NCI-H446 treated with DMSO at 0.1 percent for 48 hours (cell line): ENCODE data around the gene DPP4.

ENCODE experiments used
- DNase-seq: peaks from one replicate; lab custom pipeline; 2025; lab: John Stamatoyannopoulos, UW

Gene DPP4

DNA sequence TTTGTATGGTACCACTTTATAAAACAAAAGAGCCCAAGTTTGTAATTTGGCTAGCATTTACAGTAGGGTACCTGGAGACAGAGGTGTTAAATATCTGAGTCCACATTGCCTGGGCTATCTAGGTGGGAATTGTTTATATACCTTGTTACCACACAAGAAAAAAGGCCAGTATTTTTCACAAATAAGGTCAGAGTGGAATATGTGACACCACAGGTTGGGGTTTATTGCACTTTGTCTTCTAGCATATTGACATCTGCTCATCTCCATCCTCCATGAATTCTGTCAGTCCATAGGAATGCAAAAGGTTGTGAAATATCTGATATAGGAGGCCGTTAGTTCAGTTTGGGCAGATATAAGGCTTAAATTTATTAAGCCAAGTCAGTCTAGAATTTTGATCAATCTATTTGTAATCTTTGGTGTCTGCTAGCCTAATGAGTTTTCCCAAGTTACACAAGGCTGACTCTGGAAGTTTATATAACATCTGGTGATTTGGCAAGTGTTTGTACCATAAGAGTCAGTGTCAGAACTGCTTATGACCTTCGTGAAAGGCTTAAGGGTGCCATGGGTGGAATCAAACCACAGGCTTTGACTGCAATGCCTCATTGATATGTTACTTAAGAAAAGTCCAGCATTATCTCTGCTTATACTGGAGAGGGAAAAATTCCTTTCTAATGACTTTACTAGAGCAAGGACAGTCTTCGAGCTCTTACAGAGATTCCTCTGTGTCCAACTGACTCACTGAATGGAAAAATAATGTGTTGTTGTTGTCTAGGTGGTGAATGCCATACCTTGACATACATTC is 11.3 kb upstream of the DPP4 start:
- no peak for DNase-seq

DNA sequence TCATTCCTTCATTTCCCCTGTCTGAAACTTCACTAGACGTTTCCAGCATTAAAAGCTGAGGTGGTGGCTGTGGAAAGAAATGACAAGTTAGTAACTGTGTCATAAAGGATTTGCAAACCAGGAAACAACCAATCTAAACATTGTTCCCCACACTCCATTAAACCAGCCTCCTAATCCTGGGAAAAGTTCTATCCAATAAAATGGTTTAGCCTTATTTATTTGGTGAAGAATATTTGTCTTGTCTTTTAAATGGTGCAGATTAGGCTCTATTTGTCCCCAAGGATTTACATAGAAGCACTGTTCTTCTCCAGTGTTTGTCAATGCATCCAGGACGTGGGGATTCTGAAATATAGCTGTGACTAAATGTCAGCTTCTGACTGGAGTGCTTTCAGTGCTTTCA is 10.5 kb upstream of the DPP4 start:
- DNase-seq: no peak

DNA sequence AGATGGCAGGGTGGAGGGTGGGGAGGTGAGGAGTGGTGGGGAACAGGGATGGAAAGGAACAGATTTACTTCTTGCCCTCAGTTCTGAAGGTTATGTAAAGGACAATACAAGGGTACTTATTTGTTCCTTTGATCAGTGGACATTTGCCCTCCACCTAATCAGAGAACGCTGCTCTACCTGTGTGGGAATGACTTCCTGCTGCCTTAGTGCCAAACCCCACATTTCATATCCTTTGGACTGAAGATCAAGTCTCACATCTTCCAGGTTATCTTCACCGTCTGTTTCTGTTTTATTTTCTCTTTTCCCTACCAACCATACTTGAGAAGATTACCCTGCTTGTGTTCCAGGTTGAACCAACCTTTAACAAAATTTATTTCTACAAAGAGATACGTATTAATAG is 8.7 kb upstream of the DPP4 start:
- no peak for DNase-seq

DNA sequence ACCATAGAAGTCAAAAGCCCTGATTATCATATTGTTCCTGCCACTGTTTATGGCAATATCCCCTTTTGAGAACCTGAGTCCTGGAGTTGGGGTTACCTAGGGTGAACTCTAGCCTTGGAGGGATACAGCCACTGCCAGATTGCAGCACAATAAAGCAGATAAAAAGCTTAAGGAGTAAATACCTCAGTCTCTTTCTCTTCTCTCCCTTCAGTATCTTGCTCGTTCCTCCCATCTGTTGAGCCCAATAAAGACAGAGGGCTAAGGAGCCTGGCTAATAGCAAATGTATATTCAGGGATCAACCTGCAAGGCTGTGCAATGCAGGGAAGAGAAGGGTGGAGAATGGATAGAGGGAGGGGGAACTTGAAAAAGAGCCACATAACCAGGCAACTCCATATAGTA is 8.0 kb upstream of the DPP4 start:
- DNase-seq: no peak

DNA sequence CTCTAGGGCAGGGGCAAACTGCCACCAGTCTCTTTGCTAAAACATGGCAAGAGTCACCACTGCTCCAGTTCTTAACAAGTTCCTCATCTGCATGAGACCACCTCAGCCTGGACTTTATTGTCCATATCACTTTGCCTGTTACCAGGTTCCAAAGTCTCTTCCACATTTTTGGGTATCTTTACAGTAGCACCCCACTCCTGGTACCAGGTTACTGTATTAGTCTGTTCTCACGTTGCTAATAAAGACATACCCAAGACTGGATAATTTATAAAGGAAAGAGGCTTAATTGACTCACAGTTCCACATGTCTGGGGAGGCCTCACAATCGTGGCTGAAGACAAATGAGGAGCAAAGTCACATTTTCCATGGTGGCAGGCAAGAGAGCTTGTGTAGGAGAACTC is 5.5 kb upstream of the DPP4 start:
- no peak for DNase-seq

DNA sequence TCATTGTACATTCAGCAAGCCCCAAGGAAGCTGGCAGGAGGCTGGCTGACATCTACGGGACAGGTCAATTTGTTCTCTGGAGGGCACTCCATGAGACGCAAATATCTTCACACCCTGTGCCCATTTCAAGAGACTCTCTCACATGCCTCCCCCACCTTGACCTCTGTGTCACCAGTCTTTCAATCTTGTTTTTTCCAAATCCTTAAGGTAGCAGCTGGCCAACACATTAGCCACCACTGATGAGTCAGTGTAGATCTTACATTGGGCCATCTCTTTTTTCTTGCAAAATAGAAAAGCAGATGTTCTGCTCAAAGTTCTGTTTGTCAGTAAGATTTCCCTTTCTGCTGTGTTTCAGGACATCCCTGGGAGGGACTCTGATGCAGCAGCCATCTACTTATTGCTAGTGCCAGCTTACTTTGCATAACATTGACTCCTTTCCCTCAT is 1.7 kb upstream of the DPP4 start:
- DNase-seq: no peak

DNA sequence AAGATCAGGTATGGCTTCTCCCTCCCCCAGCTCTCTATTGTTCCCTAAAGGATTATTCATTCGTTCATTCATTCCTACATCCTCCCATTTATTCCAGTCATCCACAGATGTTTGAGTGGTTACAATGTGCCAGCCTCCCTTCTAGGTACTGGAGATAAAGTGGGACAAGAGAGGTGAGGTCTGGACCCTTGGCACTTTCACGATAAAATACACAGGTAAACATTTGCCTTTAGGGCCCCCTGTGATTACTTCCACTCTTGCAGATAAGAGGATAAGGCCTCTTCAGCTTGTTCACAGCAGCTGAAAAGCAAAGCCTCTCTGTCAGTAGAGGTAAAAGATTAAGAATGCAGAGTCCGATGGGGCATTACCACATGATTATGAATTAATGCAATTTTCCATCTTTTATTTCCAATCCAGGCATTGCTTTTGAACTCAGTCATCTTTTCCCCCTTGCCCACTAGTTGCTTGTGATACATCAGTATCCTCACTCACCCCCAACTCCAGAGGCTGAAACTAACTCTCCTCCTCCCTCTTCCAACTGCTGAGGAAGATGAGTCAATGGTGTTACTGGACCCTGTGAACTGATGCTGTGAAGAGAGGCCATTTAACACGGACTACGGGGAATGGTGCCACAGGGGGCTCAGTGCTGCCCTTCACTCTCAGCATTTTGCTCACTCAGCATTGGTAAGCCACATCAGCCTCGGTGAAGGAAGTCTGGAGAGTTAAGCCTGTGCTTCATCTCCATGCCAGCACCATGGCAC is 1.1 kb upstream of the DPP4 start:
- DNase-seq: no peak

DNA sequence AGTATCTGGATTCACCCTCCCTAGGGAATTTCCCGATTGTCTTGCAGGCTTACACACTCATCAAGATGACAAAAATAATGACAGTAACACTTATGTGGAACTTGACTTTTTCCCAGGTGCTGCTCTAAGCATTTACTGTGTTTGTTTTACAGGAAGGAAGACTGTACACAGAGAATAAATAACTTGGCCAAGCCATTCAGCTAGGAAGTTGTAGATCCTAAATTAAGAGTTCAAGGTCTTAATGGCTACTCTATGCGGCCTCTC is 549 bp upstream of the DPP4 start:
- DNase-seq: no peak

DNA sequence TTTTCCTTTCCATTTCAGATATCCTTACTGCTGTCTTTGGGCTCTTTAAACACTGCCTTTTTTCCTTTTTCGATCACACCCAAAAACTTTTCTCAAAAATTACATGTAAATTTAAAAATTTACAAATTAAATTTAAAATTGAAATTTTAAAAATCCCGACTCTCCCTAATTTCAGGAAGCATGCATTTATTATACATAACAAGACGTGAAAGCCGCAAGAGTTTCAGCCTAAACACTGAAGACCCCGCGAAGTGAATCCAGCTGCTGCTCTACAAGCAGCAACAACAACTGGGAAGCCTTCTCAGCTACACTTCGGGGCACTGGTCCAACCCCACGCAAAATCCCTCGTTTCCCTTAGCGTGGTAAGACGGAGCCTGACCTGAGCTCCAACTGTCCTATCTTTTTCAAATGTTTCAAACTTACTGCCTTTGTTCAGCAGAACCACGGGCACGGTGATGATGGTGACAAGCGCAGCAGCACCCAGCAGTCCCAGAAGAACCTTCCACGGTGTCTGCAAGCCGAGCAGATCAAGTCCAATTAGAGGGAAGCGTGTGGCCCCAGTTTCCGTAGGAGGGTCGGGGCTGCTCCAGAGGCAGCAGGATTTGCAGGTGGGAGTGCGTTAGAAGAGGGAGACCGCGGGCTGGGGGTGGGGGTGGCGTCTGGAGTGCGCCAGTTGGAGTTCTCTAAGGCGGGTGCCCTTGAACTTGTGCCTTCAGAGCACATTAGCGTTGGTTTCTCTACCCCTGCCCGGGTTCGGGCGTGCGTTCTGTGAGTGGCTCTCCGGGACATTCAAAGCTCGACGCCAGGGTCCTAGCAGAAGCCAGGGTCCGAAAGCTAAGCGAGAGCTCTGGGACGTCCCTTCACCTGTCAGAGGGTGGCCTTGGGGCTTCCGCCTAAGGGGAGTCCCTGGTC is 783 bp downstream of the DPP4 start:
- no peak for DNase-seq

DNA sequence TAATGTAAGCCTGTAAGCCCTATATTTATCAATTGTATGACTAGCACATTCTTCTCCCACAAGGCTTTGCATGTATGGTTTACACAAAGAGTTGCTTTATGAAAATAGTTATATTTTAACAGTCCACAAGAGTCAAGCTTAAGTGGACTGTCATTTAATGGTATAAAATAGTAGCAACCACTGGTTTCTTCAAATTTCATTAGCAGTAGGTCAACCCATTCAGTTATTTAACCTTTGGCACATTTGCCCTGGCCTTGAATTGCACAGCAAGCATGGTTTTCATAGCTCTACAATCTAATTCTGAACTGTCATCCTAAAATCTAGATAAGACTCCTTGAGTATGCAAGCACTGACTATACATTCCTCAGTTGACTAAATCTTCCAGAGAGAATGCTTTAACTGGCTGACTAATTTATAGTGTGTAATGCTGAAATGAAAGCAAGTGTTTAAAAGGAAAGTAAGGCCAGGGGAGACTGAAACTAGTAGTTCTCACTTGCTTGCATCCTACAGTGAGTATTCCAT is 1.8 kb downstream of the DPP4 start:
- no peak for DNase-seq

DNA sequence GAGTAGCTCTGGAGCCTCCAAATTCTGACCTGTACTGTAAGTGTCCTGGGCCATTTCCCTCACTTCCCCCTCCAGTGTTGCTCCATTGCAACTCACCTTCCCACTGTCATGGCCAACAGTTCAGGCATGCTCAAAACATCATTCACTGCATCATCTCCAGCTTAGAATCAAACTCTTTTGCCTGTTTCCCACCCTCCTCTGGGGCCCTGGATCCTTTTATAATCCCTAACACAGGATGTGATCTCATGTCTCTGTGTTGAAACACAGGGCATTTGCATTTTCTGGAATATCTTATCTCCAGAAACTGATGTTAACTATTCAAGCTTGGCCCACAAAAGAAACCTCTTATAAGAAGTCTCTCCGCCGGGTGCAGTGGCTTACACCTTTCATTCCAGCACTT is 3.0 kb downstream of the DPP4 start:
- no peak for DNase-seq

DNA sequence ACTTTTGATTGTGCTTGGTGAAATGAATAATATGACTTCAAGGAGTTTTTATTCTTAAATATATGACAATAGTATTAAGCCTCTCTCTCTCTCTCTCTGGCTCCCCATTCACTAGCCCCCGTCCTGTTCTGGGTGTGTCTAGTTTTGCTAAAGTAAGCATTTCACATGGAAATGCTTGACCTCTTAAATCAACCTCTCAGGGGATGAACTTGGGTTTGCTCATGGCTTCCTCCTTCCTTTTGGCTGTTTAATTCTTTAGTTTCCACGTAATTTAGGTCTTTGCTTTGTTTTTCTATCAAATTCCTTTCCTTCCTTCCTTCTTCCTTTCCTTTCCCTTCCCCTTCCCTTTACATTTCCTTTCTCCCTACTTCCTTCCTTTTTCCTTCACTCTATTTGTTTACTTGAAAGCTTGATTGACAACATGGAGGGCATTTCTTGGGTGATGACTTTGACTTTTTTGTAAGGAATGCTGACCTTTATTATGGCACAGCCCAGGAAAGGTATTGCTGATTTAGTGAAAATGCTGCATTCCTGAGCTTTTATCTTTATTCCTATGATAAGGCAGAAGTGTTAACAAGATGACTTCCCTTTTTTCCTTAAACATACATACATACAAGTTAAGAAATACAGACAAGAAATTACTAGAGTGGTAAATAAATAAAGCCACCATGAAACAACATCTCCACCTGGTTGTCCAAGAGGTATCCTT is 3.6 kb downstream of the DPP4 start:
- no peak for DNase-seq

DNA sequence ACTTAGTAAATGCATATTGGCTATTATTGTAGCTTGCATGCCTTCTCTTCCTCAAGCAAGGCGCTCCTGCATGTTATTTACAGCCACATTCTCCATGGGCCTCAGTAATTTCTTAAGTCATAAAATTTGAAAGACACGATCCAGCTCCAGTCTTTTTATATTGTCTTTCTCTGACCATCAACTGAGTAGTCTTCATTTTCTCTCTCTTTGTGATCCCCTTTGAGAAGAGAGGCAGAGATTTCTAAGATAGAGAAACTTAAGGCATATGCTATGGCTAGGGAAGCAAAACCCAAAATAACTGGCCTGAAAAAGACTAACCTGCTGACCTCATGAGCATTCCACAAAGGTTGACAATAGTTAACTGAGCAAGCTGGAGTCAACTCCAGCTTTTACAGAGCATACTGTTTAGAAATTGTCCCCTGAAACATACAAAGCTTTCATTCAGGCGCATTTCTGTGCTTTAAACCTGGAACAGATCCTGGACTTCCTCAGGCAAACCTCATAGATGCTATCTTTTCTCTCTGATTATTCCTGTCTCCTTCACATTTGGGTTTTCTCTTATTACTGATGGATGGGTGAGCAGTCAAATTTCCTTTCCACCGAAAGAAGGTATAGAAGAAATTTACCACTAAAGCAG is 4.6 kb downstream of the DPP4 start:
- DNase-seq: no peak

DNA sequence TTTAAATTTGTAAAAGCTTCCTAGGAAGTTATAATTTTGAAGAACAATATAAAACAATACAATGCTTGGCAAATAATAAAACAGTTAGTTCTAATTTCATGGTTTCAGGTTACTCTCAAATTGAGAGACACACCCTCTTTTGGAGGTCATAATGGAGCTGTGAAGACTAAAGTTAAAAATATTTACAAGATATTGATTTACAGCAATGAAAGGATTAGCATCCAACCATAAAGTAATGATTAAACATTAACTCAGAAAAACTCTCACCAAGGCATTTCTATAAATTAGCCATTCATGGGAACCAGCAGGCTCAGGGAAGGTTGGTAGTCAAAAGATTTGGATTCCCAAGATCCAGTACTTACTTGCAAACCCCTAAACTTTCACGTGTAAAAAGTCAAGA is 6.4 kb downstream of the DPP4 start:
- DNase-seq: no peak

DNA sequence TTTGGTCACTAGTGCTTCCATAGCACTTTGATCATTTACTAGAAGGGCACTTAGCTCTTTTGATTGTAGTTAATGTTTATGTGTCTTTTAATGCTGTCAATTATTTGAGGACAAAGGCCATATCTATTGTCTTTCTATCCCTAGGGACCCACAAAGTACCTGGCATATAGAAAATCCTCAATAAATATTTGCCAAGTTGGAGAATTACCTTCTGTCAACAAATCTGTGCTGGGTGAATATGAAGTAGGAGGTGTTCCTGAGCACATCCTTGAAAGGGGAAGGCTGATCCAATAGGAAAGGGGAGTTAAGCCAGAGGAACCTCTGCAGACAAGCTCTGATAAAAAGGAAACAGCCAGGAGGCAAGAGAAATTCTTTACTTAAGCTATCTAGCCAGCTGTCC is 8.2 kb downstream of the DPP4 start:
- no peak for DNase-seq

DNA sequence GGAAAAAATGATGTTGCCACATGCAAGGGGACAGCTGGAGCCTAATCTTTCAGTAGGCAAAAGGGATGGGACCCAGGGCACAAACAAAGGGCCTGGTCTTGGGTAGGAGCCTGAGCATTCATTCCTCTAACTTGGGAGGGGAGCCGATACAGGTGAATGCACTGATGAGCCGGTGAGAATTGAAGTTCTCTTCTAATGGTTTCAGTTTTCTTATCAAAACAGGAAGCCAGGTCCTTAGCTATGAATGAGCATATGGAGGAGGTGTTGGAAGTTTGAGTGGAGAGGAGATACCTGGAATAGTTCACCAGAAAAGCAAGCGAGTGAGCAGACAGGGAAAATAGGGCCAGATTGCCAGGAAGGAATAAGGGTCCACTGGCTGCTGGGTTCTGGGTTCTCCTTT is 10.1 kb downstream of the DPP4 start:
- DNase-seq: no peak

DNA sequence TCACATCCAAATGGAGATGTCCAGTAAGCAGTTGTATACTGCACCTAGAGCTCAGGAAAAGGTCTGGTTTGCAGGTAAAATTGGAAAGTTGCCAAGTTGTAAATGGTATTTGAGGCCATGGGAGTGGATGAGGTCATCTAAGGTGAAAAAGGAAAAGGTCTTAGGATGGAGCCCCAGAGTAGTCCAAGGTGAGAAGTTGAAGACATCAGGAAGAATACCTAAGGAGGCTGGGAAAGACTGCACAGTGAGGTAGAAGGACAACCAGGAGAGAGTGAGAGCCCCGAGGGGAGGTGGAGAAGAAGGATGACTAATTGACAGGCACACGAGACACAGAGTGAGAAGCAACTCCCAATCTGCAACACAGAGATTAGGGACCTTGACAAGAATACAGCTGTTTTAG is 10.7 kb downstream of the DPP4 start:
- DNase-seq: no peak

DNA sequence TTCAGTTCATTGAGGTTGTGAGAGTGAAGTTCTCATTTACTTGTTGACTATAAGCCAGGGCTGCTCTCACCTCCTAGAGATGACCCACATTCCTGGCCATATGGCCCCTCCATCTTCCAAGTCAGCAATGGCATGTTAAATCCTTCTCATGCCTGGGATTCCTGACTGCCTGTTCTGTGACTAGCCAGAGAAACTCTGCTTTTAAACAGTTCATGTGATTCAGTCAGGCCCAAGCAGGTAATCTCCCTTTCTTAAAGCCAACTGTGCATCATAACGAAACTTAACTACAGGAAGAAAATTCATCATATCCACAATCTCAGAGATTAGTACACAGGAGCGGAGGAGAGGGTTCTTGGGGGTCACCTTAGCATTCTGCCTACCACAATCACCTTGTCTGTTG is 11.5 kb downstream of the DPP4 start:
- DNase-seq: no peak

DNA sequence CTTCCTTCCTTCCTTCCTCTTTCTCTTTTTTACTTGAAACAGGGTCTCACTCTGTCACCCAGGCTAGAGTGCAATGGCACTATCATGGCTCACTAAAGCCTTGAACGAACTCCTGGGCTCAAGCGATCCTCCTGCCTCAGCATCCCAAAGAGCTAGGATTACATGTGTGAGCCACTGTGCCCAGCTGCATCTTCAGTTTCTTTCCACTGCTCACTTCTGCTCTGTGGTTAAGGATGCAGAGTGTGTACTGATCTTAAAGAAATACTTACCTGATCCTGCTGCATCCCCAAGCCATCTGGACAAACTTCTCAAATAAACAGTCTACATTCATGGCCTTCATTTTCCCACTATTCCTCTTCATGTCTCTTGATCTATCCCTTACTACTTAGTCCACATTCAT is 13.0 kb downstream of the DPP4 start:
- DNase-seq: no peak

DNA sequence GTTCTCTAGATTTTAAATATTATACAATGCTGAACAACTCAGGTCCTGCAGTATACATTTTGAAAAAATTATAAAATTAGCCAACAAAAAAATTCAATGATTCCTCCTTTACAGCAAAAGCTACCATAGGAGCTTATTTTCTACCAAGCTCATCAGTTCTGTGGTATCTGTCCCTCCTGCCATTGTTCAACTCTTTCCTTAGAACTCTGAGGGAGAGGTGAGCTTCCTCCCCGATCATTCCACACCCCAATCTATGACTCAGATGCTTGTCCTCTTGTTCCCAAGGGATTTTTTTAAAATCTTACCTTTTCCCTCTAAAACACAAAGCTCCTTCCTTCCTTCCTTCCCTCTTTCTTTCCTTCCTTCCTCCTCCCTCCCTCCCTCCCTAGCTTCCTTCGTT is 13.5 kb downstream of the DPP4 start:
- DNase-seq: no peak

DNA sequence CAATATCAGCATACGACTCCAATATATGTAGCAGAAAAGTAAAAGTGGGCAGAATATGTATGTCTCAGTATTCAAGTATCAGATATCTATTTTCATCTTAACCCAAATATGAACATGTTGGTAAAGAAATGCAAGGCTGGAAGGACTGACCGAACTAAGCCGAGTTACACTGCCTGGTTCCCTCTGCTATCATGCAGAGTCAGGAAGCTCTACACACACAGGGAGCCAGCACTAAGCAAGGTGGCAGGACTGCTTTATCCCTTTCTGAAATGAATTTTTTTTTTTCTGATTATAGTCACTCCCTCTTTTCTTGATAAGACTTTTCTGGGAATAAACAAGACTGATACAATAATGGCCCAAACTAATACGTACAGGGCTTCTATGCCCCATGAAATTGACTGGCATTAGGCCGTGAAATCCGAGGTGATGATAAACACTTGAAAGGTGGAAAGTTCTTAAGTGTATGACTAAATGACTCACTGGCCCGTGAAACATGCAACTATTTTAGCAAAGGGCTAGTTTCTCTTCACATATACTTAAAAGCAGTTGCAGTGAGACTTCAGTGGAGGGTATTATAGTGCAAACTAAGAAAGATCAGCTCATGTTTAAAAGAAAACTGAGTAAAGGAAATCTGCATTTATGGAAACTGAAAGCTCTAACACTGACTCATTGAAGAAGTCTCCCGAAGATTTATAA is 14.9 kb downstream of the DPP4 start:
- no peak for DNase-seq
